Kidney epithelial cell (primary cell): ENCODE data around the gene LHFPL3. TPM values are rescaled to one million over a fixed set of nuclear protein-coding genes. Genes with fewer than 3 reads are reported as not detected.
A peak's percentile ranks its signal among the peaks of the same experiment; 100 is the strongest.

Experiments used
- DNase-seq: peaks from one replicate; pipeline ENCODE4 v3.0.0-alpha.2; 2010; ENCODE audit warnings: low read depth
- H3K27me3 ChIP-seq: 2 replicates; pipeline ENCODE4 v1.6.0; 2011; ENCODE audit warnings: low read length; ENCODE audit not compliant: control insufficient read depth, insufficient read depth
- H3K36me3 ChIP-seq: 2 replicates; pipeline ENCODE4 v1.5.1; 2011; ENCODE audit warnings: low read length; ENCODE audit not compliant: control insufficient read depth, insufficient read depth
- H3K4me3 ChIP-seq: 2 replicates; pipeline ENCODE4 v1.5.1; 2011; ENCODE audit warnings: low read depth, mild to moderate bottlenecking, control low read depth, low read length
- total RNA-seq: library from RNA; depleted of rRNA; stranded (reverse); fragments of >200 nt; gene quantifications from 2 replicates; pipeline ENCODE4 v1.2.3, GENCODE V29; 2015
- TF ChIP-seq, protein P1 (sequence below): IDR thresholded peaks from 2 replicates; pipeline ENCODE4 v1.5.1; 2011; ENCODE audit warnings: mild to moderate bottlenecking, moderate library complexity, low read length, control low read depth, inconsistent platforms; ENCODE audit not compliant: insufficient read depth, poor library complexity, severe bottlenecking

LHFPL3 gene
- total RNA-seq, 1 donor from 2014 or later: not detected

DNA sequence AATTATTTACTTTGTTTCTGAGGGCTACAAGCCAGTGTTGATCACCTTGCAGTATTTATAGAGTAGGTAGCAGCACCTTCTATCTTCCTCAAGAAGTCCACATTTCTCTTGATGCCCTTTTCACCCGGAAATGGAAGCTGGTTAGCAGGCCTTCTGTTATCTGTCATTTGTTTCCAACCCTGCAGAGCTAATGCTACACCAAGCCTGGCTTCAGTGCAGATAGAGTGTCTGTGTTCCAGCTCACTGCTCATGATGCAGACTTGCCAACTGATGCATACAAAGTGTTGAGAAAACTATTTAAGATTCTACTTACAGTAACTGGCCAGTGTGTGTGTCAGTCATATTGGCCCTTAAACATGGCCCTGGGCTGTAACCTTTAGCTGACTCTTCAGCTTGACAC, 301.0 kb downstream of the LHFPL3 start:
- no peaks in the 10 kb centered on the region for H3K27me3 ChIP-seq
- TF ChIP-seq, protein P1, sequence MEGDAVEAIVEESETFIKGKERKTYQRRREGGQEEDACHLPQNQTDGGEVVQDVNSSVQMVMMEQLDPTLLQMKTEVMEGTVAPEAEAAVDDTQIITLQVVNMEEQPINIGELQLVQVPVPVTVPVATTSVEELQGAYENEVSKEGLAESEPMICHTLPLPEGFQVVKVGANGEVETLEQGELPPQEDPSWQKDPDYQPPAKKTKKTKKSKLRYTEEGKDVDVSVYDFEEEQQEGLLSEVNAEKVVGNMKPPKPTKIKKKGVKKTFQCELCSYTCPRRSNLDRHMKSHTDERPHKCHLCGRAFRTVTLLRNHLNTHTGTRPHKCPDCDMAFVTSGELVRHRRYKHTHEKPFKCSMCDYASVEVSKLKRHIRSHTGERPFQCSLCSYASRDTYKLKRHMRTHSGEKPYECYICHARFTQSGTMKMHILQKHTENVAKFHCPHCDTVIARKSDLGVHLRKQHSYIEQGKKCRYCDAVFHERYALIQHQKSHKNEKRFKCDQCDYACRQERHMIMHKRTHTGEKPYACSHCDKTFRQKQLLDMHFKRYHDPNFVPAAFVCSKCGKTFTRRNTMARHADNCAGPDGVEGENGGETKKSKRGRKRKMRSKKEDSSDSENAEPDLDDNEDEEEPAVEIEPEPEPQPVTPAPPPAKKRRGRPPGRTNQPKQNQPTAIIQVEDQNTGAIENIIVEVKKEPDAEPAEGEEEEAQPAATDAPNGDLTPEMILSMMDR: no peak
- DNase-seq: no peak

DNA sequence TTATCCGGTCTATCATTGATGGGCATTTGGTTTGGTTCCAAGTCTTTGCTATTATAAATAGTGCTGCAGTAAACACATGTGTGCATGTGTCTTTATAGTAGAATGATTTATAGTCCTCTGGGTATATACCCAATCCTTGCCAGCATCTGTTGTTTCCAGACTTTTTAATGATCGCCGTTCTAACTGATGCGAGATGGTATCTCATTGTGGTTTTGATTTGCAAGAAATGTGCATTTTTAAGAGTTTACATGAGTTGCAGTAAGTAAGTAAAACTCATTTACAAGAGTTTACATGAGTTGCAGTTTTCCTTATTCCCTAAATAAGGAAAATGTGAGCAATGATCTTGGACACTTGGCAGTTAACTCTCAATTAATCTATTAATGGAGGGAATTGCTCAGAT, 312.1 kb downstream of the LHFPL3 start:
- Histone ChIP-seq H3K27me3 (no peaks in the 10 kb centered on the region), H3K36me3 (no peaks in the 10 kb centered on the region), H3K4me3 (no peak overlapping the region)
- no peak for DNase-seq
- TF ChIP-seq, protein P1: no peak

More for the DNA sequence above, 301.0 kb downstream of the LHFPL3 start:
- Histone ChIP-seq H3K4me3 (no peak overlapping the region), H3K36me3 (no peaks in the 10 kb centered on the region)

DNA sequence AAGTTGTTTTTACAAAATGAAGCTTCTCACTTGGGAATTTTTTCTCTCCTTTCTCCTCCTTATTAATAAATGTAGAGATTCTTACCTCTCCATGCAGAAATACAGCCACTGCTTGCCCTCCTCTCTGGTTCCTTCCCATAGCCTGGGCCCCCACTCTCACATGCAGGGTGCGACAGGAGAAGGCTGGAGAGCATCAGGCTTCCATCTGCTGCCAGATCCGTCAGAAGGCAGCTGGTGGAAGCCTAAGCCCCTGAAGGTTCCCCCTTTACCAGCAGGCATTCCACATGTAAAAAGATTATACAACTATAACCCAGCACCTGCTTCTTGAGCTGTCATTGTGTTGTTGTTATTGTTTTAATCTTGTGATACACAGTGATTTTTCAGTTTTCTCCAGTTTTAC, 314.2 kb downstream of the LHFPL3 start:
- no peak overlapping the region for H3K4me3 ChIP-seq
- H3K36me3 ChIP-seq: no peaks in the 10 kb centered on the region
- DNase-seq: no peak
- TF ChIP-seq, protein P1: no peak
- H3K27me3 ChIP-seq: no peaks in the 10 kb centered on the region

DNA sequence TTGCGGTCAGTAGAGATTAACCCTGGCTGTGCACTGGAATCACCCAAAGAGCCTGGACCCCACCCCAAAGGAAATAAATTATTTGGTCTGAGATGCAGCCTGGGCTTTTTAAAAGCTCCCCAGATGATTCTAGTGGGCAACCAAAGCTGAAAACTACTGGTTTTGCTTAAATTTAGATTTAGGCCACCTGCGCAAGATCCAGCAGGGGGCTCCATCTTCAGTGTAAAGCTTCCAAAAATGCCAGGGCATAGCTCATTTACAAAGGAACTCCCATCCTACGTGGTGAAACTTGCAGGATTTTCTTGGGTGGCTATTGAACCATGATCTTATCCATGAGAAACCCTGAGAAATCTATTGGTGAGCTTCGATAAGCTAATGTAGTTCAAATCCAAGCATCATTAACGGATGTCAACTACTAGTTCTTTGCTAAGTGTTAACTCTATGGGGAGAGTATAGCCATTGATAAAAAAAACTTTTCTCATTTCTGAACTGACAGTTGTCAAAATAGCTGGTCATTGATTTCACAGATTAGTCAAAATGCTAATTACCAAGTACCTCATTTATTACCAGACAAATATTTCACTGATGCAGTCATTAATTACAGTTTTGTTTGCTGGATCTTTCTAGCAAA, 315.3 kb downstream of the LHFPL3 start:
- no peak overlapping the region for H3K4me3 ChIP-seq
- H3K27me3 ChIP-seq: no peaks in the 10 kb centered on the region
- TF ChIP-seq, protein P1: peak; percentile 65
- no peaks in the 10 kb centered on the region for H3K36me3 ChIP-seq
- no peak for DNase-seq

DNA sequence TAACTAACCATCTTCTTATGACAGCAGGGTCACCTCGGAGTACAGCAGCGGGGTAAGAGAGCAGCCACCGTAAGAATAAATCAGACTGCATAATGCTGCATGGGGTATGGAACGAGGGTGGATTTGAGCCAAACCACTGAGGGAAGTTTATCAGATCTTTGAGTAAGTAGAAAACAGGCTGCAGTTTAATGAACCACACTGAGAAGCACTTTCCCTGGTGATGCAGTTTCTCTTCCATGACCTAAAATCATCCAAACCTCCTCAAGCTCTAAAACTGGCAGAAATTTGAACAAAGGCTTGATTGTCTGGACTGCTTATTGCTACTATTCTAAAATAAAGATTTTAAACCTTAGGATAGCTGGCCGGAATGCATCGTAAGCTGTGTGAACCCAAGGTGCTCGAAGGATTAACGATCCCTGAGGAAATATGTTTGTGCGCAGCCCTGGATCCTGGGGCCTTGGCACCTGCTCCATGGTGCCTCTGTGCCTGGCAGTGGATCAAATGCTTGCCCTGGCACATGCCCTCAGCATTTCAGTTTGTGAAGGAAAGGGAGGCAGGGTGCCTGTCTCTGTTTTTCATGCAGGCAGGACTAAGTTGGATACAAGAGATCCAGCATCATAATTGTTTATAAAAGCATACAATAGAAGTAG, 322.7 kb downstream of the LHFPL3 start:
- Histone ChIP-seq H3K4me3 (no peak overlapping the region), H3K36me3 (no peaks in the 10 kb centered on the region), H3K27me3 (no peaks in the 10 kb centered on the region)
- no peak for DNase-seq
- TF ChIP-seq, protein P1: no peak
